NB4 (cell line): ENCODE measurements around the gene ADD1.

Experiments
- CTCF ChIP-seq: IDR thresholded peaks from one replicate; pipeline ENCODE4 v1.5.1; 2012; ENCODE audit warnings: low read depth, low read length
- MAX ChIP-seq: IDR thresholded peaks from 2 replicates; pipeline ENCODE4 v1.6.1; 2011; ENCODE audit warnings: low read depth, low read length
- MYC ChIP-seq: IDR thresholded peaks from 2 replicates; pipeline ENCODE4 v1.6.1; 2011; ENCODE audit warnings: low read depth, low read length
- POLR2A ChIP-seq: IDR thresholded peaks from 2 replicates; pipeline ENCODE4 v1.6.1; 2011; ENCODE audit warnings: mild to moderate bottlenecking; ENCODE audit not compliant: insufficient read length; ENCODE audit errors: extremely low read depth

GRCh38 chr4:2798399-2799223, 45.0 kb upstream of the ADD1 start:
- no peak for TF ChIP-seq POLR2A
- TF ChIP-seq CTCF: no peak
- TF ChIP-seq MYC: 0 out of 2 replicates have a peak, but pooled peaks have one; percentile 8
- no peak for TF ChIP-seq MAX
